ENCODE data around the gene CSN2.
"Not testable (repeated sequence)": the region's sequence is repeated elsewhere in the genome, so short reads cannot be mapped to it uniquely, and the experiment has no call there.

CSN2 gene, protein sequence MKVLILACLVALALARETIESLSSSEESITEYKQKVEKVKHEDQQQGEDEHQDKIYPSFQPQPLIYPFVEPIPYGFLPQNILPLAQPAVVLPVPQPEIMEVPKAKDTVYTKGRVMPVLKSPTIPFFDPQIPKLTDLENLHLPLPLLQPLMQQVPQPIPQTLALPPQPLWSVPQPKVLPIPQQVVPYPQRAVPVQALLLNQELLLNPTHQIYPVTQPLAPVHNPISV

DNA sequence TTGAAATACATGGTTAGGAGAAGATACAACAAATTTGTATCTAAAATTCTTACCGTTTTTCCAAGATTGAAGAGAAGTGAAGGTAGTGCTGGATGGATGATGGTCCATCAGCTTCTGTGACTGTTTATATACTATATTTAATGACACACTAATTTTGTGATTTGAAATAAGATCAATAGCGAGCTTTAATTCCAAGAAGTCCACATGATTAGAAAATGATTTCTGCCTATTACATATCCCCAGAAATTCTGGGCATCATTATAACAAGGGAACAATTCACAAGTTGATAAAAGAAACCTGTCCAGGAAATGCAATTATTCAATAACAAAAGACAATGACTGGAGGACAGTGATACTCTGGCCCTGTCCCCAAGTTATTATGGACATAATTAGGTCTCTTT lies at the start of gene CSN2:
Gene CSN2 (minus strand): TSS at position 101 of the 400 bp plus-strand sequence. CDS start 4,733 bp downstream, outside the sequence.
- DNase-seq = no peak

DNA sequence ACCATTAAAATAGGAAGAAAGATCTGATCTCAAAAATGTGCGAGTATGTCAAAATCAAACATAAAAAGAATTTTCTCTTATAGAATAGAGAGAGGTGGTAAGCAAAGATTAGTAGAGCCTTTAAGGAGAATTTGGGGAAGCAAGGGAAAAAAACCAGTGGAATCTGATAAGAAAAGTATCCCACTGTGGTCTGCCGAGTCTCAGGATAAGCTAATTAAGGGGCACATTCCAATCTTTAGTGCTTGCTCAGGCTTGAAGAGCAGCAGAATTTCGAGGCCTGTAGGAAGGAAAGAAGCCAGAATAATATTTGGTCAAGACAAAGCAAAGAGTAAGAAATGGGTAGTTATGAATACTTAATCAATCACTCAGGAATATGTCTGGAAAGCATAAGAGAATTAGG lies 43.2 kb upstream of the CSN2 start:
- no peak for DNase-seq

DNA sequence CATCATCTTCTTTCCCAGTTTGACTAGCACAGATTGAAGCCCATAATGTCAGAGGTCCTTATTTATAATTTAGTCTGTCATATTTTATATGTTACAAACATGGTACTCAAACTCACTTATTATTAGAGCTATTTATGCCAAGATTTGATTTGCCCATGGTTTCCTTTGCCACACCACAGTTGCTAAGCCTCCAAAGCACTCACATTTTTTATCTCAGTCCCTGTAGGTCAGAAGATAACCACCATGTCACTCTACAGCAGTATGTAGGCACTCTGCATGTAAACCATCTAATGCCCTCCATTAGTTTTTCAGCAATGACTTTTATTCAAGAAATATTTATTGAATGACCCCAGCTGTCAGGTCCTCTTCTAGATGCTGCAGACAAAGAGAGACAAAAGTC lies 37.0 kb upstream of the CSN2 start:
- DNase-seq = no peak

DNA sequence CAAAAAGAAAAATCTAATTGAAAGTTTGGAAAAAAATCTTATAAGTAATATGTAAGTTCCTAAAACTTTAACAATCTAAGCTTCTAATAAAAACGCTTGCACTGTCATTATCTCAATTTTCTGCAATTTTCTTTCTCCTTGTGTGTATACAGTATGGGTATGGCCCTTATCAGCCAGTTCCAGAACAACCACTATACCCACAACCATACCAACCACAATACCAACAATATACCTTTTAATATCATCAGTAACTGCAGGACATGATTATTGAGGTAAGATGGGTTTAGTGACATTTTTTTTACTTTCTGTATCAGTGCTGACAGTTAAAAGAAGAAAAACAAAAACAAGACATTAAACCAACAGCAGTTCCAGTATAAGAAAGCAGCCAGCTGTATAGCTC lies 35.2 kb upstream of the CSN2 start:
- no peak for DNase-seq

DNA sequence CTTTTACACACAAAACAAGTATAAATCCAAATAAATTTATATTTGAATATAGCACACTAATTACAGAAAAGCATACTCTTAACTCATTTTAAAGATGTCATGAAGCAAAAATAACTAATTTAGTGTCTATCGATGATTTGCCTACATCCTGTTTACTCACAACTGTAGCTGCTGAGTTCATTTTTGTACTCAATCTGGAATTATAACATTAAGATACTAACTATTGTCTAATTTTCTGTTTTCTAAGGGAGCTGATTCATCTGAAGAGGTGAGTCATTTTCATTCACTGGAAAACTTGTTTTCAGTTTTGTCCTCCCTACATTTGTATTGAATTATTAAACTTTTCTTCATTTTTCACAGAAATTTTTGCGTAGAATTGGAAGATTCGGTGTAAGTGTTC lies 33.9 kb upstream of the CSN2 start:
- no peak for DNase-seq

DNA sequence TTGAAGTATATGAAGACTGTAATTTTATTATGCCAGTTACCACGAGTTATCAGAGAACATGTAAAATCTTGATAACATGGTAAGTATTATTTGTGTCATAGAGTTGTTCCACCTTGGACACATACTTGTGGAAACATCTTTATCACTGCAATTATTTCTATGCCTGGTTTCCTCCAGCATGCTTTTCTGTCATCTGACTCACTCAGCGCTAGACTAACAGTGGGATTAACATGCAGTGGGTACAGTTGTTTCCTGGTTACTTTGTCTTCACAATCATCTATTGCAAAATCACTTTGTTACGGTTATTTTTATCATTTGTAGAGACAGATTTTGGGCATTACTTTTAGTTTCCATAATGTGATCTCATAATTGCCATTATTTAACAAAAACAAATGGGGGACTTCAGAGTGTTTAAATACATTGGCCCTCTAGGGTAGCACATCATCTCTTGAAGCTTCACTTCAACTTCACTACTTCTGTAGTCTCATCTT lies 30.0 kb upstream of the CSN2 start, which contains the start of gene STATH:
Gene STATH (plus strand): TSS at position 441 of the 491 bp plus-strand sequence. CDS start 2,472 bp downstream, outside the sequence.
- no peak for DNase-seq

DNA sequence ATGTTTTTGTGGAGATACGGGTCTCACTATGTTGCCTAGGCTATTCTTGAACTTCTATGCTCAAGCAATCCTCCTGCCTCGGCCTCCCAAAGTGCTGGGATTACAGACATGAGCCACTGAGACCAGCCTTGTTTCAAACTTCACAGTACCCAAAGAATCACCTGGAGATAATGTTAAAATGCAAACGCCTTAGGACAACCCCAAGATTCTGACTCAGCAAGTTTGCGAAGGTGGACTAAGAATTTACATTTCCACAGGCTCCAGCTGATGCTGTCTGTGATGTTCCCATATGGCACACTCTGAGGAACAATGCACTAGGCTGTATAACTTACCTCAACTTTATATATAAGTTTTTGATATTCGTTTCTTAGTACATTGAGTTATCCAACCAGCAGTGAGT lies 29.3 kb upstream of the CSN2 start:
- no peak for DNase-seq

DNA sequence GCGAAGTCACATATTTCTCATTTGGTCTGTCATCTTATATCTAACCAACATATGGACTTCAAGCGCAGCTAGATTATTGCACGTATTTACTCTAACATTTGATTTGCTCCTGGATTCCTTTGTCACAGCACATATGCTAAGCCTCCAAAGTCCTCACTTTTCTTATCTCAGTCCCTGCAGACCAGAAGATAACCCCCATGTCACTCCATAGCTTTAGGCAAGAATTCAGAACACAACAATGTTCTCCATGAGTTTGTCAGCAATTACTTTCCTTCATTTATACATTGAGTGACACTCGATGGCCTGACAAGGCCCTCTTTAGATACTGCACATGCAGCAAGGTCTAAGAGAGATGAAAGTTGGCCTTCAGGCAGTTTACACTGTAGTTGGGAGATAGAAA lies 25.5 kb upstream of the CSN2 start:
- no peak for DNase-seq

DNA sequence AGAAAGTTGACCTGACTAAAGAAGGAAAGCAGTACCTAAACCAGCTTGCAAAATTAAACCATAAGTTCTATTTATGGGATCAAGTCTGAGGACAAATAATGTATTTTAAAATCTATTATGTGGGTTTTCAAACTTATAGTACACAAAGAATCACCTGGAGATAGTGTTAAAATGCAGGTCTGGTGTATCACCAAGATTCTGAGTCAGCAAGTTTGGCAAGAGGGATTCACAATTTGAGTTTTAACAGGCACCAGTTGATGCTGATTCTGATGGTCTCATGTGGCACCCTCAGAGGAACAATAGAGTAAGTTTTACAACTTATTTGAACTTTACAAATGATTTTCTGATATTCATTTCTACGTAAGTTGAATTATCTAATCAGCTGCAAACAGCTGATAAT lies 21.1 kb upstream of the CSN2 start:
- DNase-seq = no peak

DNA sequence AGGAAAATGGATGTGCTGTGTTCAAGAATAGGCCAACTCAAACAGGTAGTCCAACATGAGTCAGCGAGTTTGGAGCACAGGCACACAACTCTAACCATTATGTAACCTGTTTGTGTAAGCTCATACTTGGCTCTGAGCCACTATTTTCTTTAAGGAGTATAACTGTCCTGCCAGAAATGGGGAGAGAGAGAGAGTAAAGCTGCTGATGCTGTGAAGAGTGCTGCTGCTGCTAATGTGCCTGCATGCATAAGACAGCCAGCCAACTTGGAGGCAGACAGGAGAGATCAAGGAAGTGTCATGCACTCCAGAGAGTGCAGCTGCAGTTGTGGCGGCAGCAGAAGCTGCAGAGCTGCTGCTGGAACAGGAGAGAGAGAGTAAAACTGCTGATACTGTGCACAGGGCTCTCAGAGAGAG lies 18.5 kb upstream of the CSN2 start:
- DNase-seq = peak; percentile 23

DNA sequence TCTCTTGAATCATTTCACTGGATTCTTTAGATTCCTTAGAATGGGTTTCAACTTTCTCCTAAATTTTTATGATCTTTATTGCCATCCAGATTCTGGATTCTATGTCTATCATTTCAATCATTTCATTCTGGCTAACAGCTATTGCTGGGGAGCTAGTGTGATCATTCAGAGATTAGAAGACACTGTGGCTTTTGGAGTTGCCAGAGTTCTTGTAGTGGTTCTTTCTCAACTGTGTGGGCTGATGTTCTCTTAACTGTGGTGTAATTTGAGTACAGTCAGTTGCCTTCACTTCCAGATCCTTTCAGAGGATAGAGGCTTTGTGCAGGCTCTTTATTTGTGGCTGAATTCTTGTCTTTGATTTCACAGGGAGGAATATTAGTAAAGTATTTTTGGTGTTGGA lies 12.1 kb upstream of the CSN2 start:
- DNase-seq = no peak

DNA sequence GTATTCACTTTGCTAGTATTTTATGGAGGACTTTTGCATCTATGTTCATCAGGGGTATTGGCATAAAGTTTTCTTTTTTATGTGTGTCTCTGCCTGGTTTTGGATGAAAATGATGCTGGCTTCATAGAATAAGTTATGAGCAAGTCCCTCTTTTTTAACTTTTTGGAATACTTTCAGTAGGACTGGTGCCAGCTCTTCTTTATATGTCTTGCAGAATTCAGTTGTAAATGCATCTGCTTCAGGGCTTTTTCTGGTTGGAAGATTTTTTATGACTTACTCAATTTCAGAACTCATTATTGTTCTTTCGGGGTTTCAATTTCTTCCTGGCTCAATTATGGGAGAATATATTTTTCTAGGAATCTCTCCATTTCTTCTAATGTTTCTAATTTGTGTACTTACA lies 9.1 kb upstream of the CSN2 start:
- no peak for DNase-seq

DNA sequence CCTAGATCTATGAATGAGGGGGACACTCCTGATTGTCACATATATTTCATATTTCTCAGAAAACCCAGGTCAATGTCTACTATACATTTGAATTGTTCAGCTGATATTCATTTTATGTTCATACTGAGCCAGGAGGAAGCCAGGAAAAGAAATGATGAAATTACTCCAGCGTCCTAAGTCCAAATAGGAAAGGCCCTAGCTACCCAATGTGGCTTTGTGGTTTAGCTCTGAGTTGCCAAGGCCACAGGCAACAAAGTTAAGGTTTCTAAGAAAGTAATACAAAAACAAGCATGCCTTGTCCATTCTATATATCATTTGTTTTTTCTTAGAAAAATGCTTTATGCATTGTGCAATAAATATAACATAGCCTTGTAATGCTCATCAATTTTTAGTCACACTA lies 4.5 kb upstream of the CSN2 start:
- no peak for DNase-seq

DNA sequence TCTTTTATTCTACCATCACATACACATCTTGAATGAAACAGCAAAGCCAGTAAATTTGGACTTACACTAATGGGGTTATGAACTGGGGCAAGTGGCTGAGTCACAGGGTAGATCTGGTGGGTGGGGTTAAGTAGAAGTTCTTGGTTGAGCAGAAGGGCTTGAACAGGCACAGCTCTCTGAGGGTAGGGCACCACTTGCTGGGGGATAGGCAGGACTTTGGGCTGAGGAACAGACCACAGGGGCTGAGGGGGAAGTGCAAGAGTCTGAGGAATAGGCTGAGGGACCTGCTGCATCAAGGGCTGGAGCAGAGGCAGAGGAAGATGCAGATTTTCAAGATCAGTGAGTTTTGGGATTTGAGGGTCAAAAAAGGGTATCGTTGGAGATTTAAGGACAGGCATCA lies 8.3 kb downstream of the CSN2 start:
- no peak for DNase-seq

DNA sequence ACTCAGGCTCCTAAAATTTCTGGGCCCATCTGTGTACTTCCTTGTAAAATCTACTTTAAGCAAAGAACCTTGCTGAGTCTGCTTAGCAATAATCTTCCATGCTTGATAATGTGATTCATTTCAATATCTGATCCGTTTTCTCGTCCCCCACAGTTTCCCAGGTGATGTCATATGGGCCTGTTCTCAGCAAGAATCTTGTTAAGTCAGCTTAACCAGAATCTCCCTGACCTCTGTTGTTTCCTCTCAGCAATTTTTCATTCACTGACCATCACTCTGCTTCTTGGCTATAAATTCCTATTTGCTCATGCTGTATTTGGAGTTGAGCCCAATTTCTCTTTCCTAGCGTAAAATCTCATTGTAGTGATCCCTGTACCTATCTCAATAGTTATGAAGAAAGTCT lies 13.9 kb downstream of the CSN2 start:
- no peak for DNase-seq

DNA sequence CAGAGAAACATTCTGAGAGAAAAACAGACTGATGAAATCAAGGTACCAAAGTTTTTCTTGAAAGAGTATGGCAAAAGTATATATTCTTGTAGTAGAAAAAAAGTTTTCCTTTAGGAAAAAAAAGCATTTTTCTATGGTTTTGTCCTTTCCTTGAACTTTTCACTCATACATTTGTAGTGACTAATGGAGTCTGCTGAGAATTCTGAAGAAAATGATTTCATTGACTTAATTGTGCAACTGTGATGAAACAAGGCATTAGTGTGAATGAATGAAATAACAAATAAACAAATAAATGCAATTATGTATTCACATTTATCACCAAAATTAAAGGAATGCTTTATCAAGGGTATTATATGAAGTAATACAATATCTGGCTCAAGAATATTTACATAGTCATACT lies 29.0 kb downstream of the CSN2 start:
- no peak for DNase-seq

DNA sequence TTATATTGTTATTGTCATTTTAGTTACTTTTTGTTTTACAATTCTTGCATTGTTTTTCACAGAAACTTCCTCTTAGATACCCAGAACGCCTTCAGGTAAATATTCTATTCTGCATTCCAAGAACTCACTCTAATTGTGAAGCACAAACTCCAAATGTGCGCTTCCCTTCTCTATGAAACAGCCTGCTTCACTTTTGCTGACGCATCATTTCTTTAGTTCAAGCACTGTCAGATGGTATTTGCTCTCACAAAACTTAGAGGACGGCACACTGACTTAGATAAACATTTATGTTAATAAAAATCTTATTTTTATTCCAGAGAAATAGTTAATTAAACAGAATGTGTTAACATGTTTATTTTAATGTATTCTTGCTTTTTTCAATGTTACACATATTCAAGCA lies 31.4 kb downstream of the CSN2 start:
- no peak for DNase-seq

DNA sequence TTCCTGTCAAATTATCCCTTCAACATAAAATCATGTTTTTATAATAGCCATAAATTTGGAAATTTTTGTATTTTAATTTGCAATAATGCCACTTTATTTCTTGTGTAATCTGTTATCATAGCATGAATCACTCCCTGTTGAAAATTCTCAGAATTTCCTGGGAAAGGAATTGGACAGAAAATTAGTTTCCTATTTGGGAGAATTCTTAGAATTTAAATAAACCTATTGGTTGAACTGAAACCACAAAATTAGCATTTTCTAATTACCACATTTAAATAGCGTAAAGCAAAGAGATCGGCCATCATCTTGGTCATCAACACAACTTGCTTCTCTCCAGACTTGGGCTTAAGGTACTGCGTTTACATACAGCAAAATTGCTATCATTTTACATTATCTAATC lies 34.8 kb downstream of the CSN2 start, which contains the start of gene CSN1S1:
Gene CSN1S1 (plus strand): TSS at position 301 of the 400 bp plus-strand sequence. CDS start 1,488 bp downstream, outside the sequence.
- DNase-seq = no peak

DNA sequence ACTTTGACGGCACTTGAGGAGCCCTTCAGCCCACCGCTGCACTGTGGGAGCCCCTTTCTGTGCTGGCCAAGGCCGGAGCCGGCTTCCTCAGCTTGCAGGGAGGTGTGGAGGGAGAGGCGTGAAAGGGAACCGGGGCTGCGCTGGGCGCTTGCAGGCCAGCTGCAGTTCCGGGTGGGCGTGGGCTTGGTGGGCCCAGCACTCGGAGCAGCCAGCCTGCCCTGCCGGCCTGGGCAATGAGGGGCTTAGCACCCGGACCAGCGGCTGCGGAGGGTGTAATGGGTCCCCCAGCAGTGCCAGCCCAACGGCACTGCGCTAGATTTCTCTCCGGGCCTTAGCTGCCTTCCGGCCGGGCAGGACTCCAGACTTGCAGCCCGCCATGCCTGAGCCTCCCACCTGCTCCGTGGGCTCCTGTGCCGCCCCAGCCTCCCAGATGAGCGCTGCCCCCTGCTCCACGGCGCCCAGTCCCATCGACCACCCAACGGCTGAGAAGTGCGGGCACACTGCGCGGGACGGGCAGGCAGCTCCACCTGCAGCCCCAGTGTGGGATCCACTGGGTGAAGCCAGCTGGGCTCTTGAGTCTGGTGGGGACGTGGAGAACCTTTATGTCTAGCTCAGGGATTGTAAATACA lies 41.6 kb downstream of the CSN2 start:
- not testable (repeated sequence) for DNase-seq

DNA sequence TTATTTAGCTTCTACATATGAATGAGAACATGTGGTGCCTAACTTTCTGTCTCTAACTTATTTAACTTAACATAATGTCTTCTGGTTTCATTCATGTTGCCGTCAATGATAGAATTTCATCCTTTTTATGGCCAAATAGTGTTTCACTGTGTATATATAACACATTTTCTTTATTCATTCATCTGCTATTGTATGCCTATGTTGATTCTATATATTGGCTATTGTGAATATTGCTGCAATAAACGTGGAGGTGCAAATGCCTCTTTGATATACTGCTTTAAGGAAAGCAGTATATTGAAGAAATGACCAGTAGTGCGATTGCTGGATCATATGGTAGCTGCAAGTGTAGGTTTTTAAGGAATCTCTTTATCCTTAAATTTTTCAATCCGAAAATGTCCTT lies 44.7 kb downstream of the CSN2 start:
- DNase-seq = no peak

DNA sequence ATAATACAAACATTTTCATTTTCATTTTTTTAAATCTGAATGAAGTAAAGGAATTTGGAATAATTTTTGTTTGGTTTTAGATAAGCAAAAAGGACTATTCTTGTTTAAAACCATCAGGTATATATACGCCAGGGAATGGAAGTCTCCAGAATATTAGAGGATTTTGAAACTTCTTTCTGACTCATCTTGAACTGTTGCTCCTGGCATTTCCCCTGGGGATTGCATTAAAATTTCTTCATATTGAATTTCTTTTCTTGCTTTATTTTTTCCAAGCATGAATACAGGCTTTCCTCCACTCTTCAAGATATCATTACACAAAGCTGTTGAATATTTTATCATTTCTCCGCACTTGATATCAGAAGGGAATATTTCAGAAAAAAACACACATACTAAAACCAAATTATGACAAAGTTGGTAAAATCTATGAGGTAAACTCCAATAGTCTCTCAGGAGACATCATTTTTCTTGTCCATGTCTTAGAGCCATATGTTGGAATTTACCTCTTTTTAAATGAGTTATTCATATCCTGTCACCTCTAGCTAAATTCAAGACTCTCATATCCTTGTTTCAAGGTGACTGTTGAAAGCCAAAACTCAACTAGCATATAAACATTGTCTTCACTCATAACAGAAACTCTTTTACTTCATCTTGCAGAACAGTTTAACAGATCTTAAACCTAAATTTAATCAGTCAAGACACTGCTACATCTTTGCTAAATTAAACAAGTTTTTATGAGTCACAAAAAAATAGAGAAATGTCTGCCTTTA lies 55.3 kb downstream of the CSN2 start:
- no peak for DNase-seq

DNA sequence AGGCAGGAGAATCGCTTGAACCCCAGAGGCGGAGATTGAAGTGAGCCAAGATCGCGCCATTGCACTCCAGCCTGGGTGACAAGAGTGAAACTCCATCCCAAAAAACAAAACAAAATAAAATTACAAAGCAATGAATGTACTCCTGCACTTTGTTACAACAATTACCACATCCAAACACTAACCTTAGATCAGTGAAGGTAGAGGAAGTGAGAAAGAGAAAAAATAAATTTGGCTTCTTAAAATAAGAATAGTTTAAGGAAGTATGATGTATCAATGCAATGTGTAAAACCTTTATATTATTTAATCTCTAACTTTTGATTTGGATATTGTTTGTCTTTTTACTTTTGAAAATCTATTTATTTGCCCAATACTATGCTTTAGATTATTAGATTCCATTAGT lies 56.3 kb downstream of the CSN2 start:
- DNase-seq = no peak

DNA sequence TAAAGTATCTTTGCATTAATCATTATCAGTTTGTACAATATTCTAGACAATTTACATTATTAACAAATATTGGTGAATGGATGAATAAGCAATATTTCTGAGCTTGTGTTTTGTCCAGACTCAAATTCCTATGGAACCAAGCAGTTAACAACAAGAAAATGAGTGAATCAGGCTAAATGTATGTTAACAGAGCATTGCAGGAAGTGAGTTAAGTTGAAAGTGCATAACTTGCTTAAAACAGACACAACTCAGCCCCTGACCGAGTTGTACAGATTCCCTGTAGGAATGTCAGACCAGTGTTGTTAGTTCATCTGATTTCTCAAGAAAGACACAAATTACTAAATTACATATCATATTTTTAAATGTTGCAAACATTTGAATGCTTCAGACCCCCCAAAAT lies 58.4 kb downstream of the CSN2 start:
- DNase-seq = no peak
